ENCODE results near the gene NMNAT3.

DNA sequence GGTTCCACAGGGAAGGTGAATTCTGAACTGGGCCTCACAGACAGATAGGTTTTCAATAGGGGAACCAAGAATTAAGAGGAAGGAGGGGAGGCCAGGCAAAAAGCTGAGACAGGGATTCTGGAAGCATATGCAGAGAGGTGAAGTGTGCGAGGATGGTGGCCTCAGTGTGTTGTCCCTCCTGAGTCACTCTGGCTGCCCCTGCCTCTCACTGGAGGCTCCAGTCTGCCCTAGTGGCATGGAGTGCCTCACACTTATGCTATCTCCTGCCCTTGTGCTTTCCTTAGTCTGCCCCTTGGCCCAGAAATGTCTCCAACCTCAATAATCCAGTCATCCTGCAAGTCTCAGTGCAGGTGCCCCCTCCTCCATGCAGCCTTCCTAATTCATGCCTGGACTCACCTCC, 106.1 kb downstream of the NMNAT3 start:
- no peak for TF ChIP-seq EZH2 (IDR thresholded peaks at IDR 0.05)
- no peak for TF ChIP-seq POLR2AphosphoS5 (IDR thresholded peaks at IDR 0.05; ENCODE audit: borderline replicate concordance, low read depth, low read length)
- TF ChIP-seq FOXP2 (optimal IDR thresholded peaks at IDR 0.05; ENCODE audit: control extremely low read depth, extremely low read length, insufficient read depth) = no peak

All from SK-N-MC (cell line).